Nephron progenitor cell (in vitro differentiated cells): ENCODE measurements around the gene MAPKAPK3.

Experiments
- DNase-seq: peaks from one replicate; pipeline ENCODE4 v3.0.0; 2021
- H3K27ac Mint-ChIP-seq: 2 replicates; pipeline ENCODE4 v1.8.0; 2021; ENCODE audit warnings: mild to moderate bottlenecking, moderate library complexity, mixed read lengths
- H3K27me3 Mint-ChIP-seq: 2 replicates; pipeline ENCODE4 v1.8.0; 2021; ENCODE audit warnings: mild to moderate bottlenecking, low read depth, mixed read lengths; ENCODE audit not compliant: poor library complexity
- H3K36me3 Mint-ChIP-seq: 2 replicates; pipeline ENCODE4 v1.8.0; 2021; ENCODE audit warnings: low read depth, mixed read lengths
- H3K4me1 Mint-ChIP-seq: 2 replicates; pipeline ENCODE4 v1.8.0; 2021; ENCODE audit warnings: mixed read lengths
- H3K4me3 Mint-ChIP-seq: 2 replicates; pipeline ENCODE4 v1.8.0; 2021; ENCODE audit warnings: mild to moderate bottlenecking, moderate library complexity, mixed read lengths
- H3K9me3 Mint-ChIP-seq: 2 replicates; pipeline ENCODE4 v1.8.0; 2021; ENCODE audit warnings: mild to moderate bottlenecking, moderate library complexity, mixed read lengths
- CTCF ChIP-seq: fragments of 200-600 bp; sonication (generic); IDR thresholded peaks from 2 replicates; pipeline ENCODE4 v1.5.0; 2021; ENCODE audit warnings: antibody characterized with exemption

MAPKAPK3 gene

DNA sequence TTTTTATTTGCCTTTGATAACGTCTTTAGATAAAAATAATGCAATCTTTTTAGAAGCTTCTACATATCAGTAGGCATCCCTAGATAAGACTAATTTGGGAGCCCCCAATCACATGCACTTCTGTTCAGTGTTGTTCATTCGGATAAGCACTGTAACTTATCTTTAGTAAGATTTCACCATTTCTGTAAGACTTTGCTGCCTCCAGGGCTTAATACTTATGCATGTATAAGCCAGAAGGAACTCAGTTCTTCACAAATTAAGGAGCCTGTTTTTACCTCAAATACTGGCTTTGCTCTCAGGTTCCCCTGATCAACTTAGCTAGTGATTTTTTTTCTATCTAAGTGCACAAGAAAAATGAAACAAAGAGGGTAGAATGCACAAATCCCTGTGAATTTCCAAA, 78.1 kb downstream of the MAPKAPK3 start:
- no peaks in the 10 kb centered on the region for H3K4me1 Mint-ChIP-seq
- TF ChIP-seq CTCF, result no peak
- peaks cover 19% of the 10 kb centered on the region for H3K9me3 Mint-ChIP-seq
- DNase-seq, result no peak
- H3K4me3 Mint-ChIP-seq, result no peak overlapping the region
- no peaks in the 10 kb centered on the region for H3K36me3 Mint-ChIP-seq
- H3K27me3 Mint-ChIP-seq, result peaks cover 4% of the 10 kb centered on the region
- H3K27ac Mint-ChIP-seq, result no peak overlapping the region

- H3K4me1 Mint-ChIP-seq, result no peaks in the 10 kb centered on the region
- no peaks in the 10 kb centered on the region for H3K36me3 Mint-ChIP-seq
- H3K4me3 Mint-ChIP-seq, result no peak overlapping the region
- peaks cover 4% of the 10 kb centered on the region for H3K27me3 Mint-ChIP-seq
- DNase-seq, result no peak
- peaks cover 23% of the 10 kb centered on the region for H3K9me3 Mint-ChIP-seq
- TF ChIP-seq CTCF, result no peak
- H3K27ac Mint-ChIP-seq, result no peak overlapping the region
Observed at GRCh38 chr3:50696276-50696675, 79.3 kb downstream of the MAPKAPK3 start.

GRCh38 chr3:50698269-50698668, 81.3 kb downstream of the MAPKAPK3 start:
- Mint-ChIP-seq H3K4me1 (no peaks in the 10 kb centered on the region), H3K27me3 (peaks cover 4% of the 10 kb centered on the region), H3K36me3 (no peaks in the 10 kb centered on the region), H3K4me3 (no peak overlapping the region), H3K9me3 (peaks cover 43% of the 10 kb centered on the region), H3K27ac (no peak overlapping the region)
- no peak for DNase-seq
- no peak for TF ChIP-seq CTCF
